Stimulated activated CD8-positive, alpha-beta memory T cell treated with anti-CD3 and anti-CD28 coated beads, Interleukin-4, amount 100 ng/mL, for 24 hours (primary cell): ENCODE measurements around the gene GOLGA8N.

Experiments
- DNase-seq: peaks from one replicate; pipeline ENCODE4 v3.0.0-alpha.2; 2020; ENCODE audit warnings: low read depth

GOLGA8N gene

GRCh38 chr15:32651229-32651837, 58.1 kb downstream of the GOLGA8N start:
- peak; percentile 4 for DNase-seq

GRCh38 chr15:32652178-32652577, 58.9 kb downstream of the GOLGA8N start:
- no peak for DNase-seq

- no peak for DNase-seq
Measured at GRCh38 chr15:32656091-32656490, 62.8 kb downstream of the GOLGA8N start.

- DNase-seq = no peak
Measured at GRCh38 chr15:32656496-32656895, 63.2 kb downstream of the GOLGA8N start.
